ENCODE data around the gene FAM216B.

DNA sequence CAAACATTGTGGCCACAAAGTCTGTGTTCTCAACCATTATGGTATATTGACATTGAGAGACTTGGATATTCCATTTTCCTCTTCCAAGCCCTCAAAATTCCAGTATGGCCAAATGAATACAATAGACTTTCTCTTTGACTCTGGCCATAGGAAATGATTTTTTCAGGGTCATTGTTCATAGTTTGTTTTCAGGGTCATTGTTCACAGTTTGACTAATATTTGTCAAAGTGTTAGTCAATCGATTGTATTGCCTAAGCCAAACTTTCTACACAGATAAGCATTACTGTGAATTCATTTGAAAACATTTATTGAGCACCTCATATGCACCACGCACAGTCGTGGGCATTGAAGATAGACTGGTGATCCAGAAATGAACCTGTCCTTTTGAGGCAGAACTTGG lies 22.9 kb upstream of the FAM216B start:
- TF ChIP-seq, protein P1, sequence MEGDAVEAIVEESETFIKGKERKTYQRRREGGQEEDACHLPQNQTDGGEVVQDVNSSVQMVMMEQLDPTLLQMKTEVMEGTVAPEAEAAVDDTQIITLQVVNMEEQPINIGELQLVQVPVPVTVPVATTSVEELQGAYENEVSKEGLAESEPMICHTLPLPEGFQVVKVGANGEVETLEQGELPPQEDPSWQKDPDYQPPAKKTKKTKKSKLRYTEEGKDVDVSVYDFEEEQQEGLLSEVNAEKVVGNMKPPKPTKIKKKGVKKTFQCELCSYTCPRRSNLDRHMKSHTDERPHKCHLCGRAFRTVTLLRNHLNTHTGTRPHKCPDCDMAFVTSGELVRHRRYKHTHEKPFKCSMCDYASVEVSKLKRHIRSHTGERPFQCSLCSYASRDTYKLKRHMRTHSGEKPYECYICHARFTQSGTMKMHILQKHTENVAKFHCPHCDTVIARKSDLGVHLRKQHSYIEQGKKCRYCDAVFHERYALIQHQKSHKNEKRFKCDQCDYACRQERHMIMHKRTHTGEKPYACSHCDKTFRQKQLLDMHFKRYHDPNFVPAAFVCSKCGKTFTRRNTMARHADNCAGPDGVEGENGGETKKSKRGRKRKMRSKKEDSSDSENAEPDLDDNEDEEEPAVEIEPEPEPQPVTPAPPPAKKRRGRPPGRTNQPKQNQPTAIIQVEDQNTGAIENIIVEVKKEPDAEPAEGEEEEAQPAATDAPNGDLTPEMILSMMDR (conservative IDR thresholded peaks at IDR 0.05; ENCODE audit: low read length): no peak
- no peak for TF ChIP-seq EZH2phosphoT487 (IDR thresholded peaks at IDR 0.05; ENCODE audit: borderline replicate concordance, low read depth, low read length)
